ENCODE data around the gene MERTK.

MERTK gene

DNA sequence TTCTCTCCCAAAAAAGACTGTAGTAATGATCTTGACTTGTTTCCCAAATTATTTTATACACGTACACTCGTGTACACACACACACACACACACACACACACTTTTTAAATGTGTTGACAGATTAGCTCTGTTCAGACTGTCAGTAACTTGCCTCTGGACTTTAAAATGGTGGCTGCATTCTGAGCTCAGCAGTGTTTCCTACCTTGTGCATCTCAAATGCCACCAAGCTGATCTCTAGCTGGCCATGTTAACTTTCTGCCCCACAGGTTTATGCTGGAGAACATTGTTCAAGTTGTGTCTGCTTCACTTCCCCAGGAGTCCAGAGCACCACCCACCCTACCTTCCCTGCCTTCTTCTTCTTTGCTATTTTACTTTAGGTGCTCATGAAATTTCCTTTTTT lies 83.3 kb downstream of the MERTK start:
- no peak overlapping the region for H3K4me3 ChIP-seq (ENCODE audit: low read depth, low read length)
- TF ChIP-seq, protein P1, sequence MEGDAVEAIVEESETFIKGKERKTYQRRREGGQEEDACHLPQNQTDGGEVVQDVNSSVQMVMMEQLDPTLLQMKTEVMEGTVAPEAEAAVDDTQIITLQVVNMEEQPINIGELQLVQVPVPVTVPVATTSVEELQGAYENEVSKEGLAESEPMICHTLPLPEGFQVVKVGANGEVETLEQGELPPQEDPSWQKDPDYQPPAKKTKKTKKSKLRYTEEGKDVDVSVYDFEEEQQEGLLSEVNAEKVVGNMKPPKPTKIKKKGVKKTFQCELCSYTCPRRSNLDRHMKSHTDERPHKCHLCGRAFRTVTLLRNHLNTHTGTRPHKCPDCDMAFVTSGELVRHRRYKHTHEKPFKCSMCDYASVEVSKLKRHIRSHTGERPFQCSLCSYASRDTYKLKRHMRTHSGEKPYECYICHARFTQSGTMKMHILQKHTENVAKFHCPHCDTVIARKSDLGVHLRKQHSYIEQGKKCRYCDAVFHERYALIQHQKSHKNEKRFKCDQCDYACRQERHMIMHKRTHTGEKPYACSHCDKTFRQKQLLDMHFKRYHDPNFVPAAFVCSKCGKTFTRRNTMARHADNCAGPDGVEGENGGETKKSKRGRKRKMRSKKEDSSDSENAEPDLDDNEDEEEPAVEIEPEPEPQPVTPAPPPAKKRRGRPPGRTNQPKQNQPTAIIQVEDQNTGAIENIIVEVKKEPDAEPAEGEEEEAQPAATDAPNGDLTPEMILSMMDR (IDR thresholded peaks at IDR 0.05; ENCODE audit: low read depth, low read length, missing control alignments), result no peak
- no peak for DNase-seq (ENCODE audit: low read depth)

DNA sequence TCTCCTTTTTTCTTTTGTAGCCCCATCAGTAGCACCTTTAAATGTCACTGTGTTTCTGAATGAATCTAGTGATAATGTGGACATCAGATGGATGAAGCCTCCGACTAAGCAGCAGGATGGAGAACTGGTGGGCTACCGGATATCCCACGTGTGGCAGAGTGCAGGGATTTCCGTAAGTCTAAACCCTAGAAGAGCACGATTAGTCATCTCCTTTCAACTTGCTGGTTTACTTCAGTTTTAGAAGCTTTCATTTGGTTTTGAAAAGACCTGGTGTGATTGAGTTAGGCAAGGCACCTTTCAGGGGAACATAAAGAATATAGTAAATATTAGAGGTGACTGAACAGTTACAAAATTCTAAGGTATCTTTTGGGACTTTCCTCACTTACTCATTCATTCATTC lies 84.4 kb downstream of the MERTK start:
- DNase-seq (ENCODE audit: low read depth), result no peak
- TF ChIP-seq, protein P1 (IDR thresholded peaks at IDR 0.05; ENCODE audit: low read depth, low read length, missing control alignments), result no peak

DNA sequence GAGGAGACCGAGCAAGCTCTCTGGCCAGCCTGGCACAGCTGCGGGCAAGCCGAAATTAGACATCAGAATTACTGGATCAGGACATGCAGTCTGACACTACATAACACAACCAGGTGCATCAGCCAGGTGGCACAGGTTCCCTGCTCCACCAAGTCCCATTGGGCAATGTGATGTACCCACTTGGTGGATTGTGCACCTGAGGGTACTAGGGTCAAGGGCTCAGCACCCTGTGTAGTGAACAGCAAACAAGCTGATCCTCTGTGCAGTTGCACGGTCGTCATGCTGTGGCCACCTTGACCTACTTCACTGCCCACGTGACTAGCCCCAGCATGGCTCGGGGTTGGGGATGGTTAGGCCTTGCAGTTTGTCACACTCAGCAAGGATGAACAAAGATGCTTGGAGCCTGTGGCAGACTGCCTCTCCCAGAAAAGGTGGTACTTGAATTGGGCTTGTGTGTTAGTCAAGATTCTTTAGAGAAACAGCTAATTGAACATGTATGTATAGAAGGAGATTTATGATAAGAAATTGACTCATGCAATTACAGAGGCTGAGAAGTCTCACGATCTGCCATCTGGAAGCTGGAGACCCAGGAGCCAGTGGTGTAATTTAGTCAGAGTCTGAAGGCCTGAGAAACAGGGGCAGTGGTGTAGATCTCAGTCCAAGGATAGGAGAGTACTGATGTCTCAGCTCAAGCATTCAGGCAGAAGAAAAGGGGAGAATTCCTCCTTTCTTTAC lies 85.2 kb downstream of the MERTK start:
- H3K4me3 ChIP-seq (ENCODE audit: low read depth, low read length), result no peak overlapping the region
- no peak for DNase-seq (ENCODE audit: low read depth)
- TF ChIP-seq, protein P1 (IDR thresholded peaks at IDR 0.05; ENCODE audit: low read depth, low read length, missing control alignments), result no peak

More for the DNA sequence above, 84.4 kb downstream of the MERTK start:
- H3K4me3 ChIP-seq (ENCODE audit: low read depth, low read length), result no peak overlapping the region

DNA sequence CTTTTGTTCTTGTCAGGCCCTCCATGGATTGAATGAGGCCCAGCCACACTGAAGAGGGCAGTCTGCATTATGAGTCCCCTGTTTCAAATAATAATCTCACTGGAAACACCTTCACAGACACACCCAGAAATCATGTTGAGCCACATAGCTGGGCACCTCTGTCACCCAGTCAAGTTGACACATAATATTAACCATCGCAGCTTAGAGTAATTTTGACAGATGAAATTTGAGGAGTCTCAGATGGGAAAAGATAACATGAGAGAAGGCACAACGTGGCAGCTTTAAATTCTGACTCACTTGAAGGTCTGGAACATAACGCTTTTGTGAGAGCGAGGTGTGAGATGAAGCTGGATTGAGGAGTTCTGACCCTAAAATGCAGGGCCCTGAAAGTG lies 85.8 kb downstream of the MERTK start:
- TF ChIP-seq, protein P1 (IDR thresholded peaks at IDR 0.05; ENCODE audit: low read depth, low read length, missing control alignments), result no peak
- H3K4me3 ChIP-seq (ENCODE audit: low read depth, low read length), result no peak overlapping the region
- no peak for DNase-seq (ENCODE audit: low read depth)

DNA sequence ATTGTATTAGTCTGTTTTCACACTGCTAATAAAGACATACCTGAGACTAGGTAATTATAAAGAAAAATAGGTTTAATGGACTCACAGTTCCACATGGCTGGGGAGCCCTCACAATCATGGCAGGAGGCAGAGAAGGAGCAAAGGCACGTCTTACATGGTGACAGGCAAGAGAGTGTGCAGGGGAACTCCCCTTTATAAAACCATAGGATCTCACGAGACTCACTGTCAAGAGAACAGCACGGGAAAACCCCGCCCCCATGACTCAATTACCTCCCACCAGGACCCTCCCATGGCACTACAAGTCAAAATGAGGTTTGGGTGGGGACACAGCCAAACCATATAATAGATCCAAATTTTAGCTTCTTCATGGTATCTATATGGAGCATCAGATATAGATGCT lies 87.1 kb downstream of the MERTK start:
- TF ChIP-seq, protein P1 (IDR thresholded peaks at IDR 0.05; ENCODE audit: low read depth, low read length, missing control alignments), result no peak
- DNase-seq (ENCODE audit: low read depth), result no peak
- no peak overlapping the region for H3K4me3 ChIP-seq (ENCODE audit: low read depth, low read length)

DNA sequence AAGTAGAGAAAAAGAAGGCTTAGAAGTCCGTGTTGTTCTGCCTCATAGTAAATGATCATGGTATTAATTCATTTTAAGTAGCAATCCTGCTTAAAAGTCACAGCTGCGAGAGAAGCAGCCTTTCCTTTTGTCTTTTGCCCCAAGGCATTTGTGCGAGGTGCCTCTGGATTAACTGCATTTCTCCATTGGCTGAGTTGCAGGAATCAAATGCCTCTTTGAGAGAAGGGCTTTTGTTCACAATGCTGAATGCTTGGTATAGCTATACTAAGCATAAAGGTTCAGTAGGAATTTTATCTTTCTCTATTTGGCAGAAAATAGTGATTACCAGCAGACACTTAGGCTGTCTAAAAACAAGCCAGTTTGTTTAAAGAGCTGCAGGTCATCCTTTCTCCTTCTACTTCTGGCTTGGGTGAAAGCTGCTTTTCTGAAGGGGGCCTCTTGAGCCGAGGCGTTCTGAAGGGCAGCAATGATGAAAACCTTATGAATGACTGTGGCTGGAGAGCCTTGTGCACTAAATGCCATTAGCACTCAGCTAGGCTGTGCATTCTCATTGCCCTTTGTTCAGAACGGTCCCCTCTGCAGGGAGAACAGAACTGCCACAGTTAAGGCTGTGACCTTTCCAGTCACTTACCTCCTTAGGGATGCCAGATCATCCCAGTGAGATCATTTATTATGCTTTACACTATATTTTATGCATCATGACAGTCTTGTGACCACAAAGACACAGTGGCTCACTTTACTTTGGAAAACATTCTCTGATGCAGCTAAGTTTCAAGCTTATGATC lies 87.9 kb downstream of the MERTK start:
- TF ChIP-seq, protein P1 (IDR thresholded peaks at IDR 0.05; ENCODE audit: low read depth, low read length, missing control alignments), result no peak
- DNase-seq (ENCODE audit: low read depth), result no peak
- no peak overlapping the region for H3K4me3 ChIP-seq (ENCODE audit: low read depth, low read length)

All from GM12864 (cell line).